GM12864 (cell line): ENCODE measurements around the gene MYT1.

Source experiments
- DNase-seq: peaks from one replicate; pipeline ENCODE4 v3.0.0-alpha.2; 2011; ENCODE audit warnings: low read depth
- H3K4me3 ChIP-seq: 2 replicates; pipeline ENCODE4 v1.5.1; 2011; ENCODE audit warnings: mild to moderate bottlenecking, low read depth, low read length, control low read depth
- TF ChIP-seq, protein P1 (sequence below): IDR thresholded peaks from 2 replicates; pipeline ENCODE4 v1.5.1; 2011; ENCODE audit warnings: low read depth, mild to moderate bottlenecking, moderate library complexity, low read length, control low read depth, inconsistent platforms; ENCODE audit errors: missing control alignments

The MYT1 gene

DNA sequence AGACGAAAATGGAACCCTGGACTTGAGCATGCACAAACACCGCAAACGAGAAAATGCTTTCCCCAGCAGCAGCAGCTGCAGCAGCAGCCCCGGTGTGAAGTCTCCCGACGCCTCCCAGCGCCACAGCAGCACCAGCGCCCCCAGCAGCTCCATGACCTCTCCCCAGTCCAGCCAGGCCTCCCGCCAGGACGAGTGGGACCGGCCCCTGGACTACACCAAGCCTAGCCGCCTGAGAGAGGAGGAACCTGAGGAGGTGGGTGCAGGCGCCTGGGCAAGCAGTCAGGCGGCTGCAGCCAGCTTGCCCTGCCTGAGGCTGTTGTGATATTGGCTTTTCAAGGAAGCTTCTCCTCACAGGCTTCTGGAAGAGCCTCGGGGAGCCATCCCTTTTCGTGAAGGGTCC, 55.5 kb downstream of the MYT1 start:
- TF ChIP-seq, protein P1, sequence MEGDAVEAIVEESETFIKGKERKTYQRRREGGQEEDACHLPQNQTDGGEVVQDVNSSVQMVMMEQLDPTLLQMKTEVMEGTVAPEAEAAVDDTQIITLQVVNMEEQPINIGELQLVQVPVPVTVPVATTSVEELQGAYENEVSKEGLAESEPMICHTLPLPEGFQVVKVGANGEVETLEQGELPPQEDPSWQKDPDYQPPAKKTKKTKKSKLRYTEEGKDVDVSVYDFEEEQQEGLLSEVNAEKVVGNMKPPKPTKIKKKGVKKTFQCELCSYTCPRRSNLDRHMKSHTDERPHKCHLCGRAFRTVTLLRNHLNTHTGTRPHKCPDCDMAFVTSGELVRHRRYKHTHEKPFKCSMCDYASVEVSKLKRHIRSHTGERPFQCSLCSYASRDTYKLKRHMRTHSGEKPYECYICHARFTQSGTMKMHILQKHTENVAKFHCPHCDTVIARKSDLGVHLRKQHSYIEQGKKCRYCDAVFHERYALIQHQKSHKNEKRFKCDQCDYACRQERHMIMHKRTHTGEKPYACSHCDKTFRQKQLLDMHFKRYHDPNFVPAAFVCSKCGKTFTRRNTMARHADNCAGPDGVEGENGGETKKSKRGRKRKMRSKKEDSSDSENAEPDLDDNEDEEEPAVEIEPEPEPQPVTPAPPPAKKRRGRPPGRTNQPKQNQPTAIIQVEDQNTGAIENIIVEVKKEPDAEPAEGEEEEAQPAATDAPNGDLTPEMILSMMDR: no peak
- DNase-seq: no peak
- H3K4me3 ChIP-seq: no peak overlapping the region

DNA sequence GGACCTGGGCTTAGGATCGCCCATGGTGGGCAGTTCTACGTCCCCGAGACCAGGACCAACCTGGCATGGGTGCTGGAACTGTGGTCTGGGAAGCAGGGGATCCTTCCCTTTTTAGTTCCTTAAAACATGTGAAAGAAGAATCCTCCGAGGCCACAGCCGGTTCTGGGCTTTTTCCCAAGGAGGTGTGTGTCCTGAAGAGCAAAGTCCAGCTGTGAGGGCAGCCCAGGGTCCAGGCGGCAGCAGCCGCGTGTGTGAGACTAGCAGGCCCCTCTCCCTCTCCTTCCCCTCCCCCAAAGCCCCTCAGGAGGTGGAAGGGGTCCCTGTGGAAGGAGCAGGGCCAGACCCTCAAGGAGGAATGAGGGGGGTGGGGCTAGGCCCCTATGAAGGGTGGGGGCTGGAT, 56.2 kb downstream of the MYT1 start:
- DNase-seq: no peak
- no peak overlapping the region for H3K4me3 ChIP-seq
- TF ChIP-seq, protein P1: no peak

DNA sequence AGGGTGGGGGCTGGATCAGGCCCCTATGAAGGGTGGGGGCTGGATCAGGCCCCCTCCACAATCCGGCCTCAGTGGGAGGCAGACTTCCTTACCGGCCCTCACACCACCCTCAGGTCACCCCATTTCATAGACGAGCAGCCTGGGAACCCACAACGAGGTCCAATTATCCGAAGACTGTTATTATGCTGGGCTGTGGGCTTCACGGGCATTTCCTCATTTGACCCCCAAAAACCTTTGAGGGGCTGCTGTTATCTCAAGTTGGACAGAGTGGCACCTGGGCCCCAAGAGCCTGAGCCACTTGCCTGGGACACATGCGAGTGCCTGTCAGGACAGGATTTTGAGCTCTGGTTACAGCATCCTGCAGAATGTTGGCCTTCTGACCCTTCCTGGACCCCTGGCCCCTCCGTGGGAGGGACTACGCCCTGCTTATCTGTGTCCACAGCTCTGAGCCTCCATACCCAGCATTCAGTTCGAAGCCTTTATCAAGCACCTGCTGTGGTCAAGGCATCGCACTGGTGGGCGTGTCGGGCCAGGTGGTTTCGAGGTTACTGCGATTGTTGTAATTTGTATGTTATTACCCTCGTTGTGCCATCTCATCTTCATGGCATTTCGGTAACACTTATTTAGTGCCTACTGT, 56.8 kb downstream of the MYT1 start:
- H3K4me3 ChIP-seq: no peak overlapping the region
- TF ChIP-seq, protein P1: no peak
- DNase-seq: no peak

DNA sequence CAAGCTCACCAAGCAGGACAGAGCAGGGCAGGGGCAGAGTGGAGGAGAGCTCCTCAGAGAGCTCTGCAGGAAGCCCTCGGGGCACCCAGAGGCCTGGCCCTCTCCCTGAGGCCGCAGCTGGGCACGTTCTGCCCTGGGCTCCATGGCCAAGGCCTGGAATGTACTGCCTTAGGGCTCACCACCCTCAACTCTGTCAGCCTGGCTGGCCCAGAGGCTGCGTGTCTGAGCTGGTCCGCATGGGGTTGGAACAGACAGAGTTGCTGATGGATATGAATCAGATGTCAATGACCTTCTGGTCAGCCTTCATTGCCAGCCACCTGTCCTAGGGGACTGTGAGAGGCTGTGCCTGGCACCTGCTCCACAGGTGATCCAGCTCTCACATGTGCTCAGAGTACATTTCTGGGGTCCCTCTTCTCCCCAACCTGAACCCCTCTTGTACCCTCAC, 58.1 kb downstream of the MYT1 start:
- H3K4me3 ChIP-seq: no peak overlapping the region
- TF ChIP-seq, protein P1: no peak
- DNase-seq: no peak

DNA sequence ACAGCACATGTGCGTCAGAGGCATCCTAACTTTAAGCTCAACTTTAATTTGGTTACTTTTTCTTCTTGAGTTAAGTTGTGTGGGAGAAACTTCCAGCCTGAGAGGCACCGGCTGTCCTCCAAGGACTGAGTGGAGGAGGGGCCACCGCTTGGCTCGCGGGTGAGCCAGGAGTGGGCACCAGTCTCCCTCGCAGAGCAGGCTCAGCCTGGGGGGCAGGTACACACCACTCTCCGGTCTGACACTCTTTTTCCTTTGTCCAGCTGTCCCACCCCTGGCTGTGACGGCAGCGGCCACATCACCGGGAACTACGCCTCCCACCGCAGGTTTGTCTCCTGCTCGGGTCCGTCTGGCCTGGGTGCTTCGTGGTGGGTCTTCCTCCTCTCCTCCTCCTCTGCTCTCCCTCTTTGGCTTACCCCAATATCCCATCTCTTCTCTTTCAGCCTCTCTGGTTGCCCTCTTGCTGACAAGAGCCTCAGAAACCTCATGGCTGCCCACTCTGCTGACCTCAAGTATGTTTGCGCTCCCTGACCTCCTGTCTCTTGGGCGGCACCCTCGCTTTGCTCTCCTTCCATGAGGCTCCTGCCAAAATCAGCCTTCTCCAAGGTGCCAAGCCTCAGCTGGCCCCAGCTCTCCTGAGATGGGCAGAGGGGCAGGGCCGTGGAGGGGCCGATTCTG, 58.7 kb downstream of the MYT1 start:
- H3K4me3 ChIP-seq: no peak overlapping the region
- TF ChIP-seq, protein P1: no peak
- no peak for DNase-seq

DNA sequence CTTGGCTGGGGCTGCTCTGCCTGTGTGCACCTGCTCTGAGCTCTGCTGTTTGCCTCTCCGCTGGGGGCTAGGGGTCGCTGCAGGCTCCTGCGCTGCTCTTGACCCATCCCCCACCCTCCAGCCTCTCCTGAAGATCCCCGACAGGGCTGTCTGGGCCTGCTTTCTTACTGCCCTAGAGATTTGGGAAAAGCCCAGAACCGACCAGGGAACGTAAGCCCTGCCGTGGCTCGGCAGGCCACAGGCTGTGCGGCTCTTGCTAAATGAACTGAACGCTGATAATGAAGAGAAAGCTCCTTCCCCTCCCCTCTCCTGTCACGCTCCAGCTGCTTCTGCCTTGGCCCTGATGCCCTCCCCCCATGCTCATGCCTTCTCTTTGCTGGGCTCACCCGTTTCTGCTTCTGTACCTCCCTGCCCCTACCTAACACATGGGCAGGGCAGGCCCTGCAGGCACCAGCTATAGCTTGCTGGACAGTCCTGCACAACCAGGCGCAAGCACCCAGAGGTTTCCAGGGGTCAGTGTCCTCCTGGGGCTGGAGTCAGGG, 59.3 kb downstream of the MYT1 start:
- no peak overlapping the region for H3K4me3 ChIP-seq
- DNase-seq: no peak
- TF ChIP-seq, protein P1: peak; percentile 10
